Measurements from ENCODE around the gene TMPRSS13. TPM values are rescaled to one million over a fixed set of nuclear protein-coding genes. Genes with fewer than 3 reads are reported as not detected.

TMPRSS13 gene
- polyA plus RNA-seq, 3 donors = 0.17 to 2.4 (median 0.37) TPM

- no peak overlapping the region for H3K4me3 ChIP-seq (replicated peaks in 1 of 3; ENCODE audit: low read depth in 2 of 3, low read length in 3 of 3)
- H3K4me1 Mint-ChIP-seq = peaks cover 15% of the 10 kb centered on the region
- DNase-seq = no peak
- H3K27ac Mint-ChIP-seq = no peak overlapping the region
- H3K9me3 ChIP-seq (replicated peaks in 1 of 2; ENCODE audit: control insufficient read depth in 1 of 2, insufficient read depth in 1 of 2, low read length in 2 of 2) = no peaks in the 10 kb centered on the region
- no peak overlapping the region for H3K4me3 Mint-ChIP-seq
- intact Hi-C loops (cut with micrococcal nuclease) = no loop called here
- no peaks in the 10 kb centered on the region for H4K20me1 ChIP-seq (ENCODE audit: insufficient read depth, low read length)
- H3K9me3 Mint-ChIP-seq = peaks cover 0 to 1% (median 0%) of the 10 kb centered on the region in 7 donors
- peaks cover 7 to 11% of the 10 kb centered on the region in 2 donors for H3K4me1 ChIP-seq (ENCODE audit: control insufficient read depth in 1 of 2, insufficient read depth in 2 of 2, low read length in 2 of 2)
- WGBS (ENCODE audit: insufficient coverage) = no CpG with 5 or more reads among the region's 1 CpG
- H3K36me3 Mint-ChIP-seq = no peaks in the 10 kb centered on the region
- TF ChIP-seq CTCF (IDR thresholded peaks at IDR 0.05) = no peak
- H3K79me2 ChIP-seq (ENCODE audit: insufficient read depth, low read length) = no peaks in the 10 kb centered on the region
- no peaks in the 10 kb centered on the region for H3K36me3 ChIP-seq (replicated peaks in 1 of 2; ENCODE audit: control insufficient read depth in 1 of 2, insufficient read depth in 2 of 2, low read length in 2 of 2)
- H3K27me3 Mint-ChIP-seq (ENCODE audit: low read depth in 3 of 3) = peaks cover 1 to 5% (median 4%) of the 10 kb centered on the region in 3 donors
- H3K27me3 ChIP-seq (ENCODE audit: control insufficient read depth in 2 of 2, insufficient read depth in 2 of 2, low read length in 2 of 2) = no peaks in the 10 kb centered on the region
- H2AFZ ChIP-seq (ENCODE audit: insufficient read depth, low read depth, low read length, poor library complexity, severe bottlenecking) = no peak overlapping the region
- H3K9ac ChIP-seq (ENCODE audit: insufficient read depth, low read length, poor library complexity, severe bottlenecking) = no peak overlapping the region
- H3K4me2 ChIP-seq (replicated peaks; ENCODE audit: extremely low read depth, low read length, poor library complexity, severe bottlenecking) = no peak overlapping the region
- H3K27ac ChIP-seq (ENCODE audit: low read depth in 1 of 2, low read length in 2 of 2) = no peak overlapping the region
These were observed 65.8 kb downstream of the TMPRSS13 start for GRCh38 chr11:117863383-117863782.

- no peak overlapping the region for H3K4me2 ChIP-seq (replicated peaks; ENCODE audit: extremely low read depth, low read length, poor library complexity, severe bottlenecking)
- no peak overlapping the region for H2AFZ ChIP-seq (ENCODE audit: insufficient read depth, low read depth, low read length, poor library complexity, severe bottlenecking)
- H3K9me3 ChIP-seq (replicated peaks in 1 of 2; ENCODE audit: control insufficient read depth in 1 of 2, insufficient read depth in 1 of 2, low read length in 2 of 2) = no peaks in the 10 kb centered on the region
- no peak overlapping the region for H3K9ac ChIP-seq (ENCODE audit: insufficient read depth, low read length, poor library complexity, severe bottlenecking)
- intact Hi-C loops (cut with micrococcal nuclease) = no loop called here
- H3K36me3 ChIP-seq (replicated peaks in 1 of 2; ENCODE audit: control insufficient read depth in 1 of 2, insufficient read depth in 2 of 2, low read length in 2 of 2) = no peaks in the 10 kb centered on the region
- no peak overlapping the region for H3K4me3 Mint-ChIP-seq
- H3K4me1 Mint-ChIP-seq = peaks cover 19% of the 10 kb centered on the region
- H3K27ac ChIP-seq (ENCODE audit: low read depth in 1 of 2, low read length in 2 of 2) = no peak overlapping the region
- TF ChIP-seq CTCF (IDR thresholded peaks at IDR 0.05) = no peak
- DNase-seq = no peak
- no CpG with 5 or more reads among the region's 1 CpG for WGBS (ENCODE audit: insufficient coverage)
- H3K4me1 ChIP-seq (ENCODE audit: control insufficient read depth in 1 of 2, insufficient read depth in 2 of 2, low read length in 2 of 2) = peaks cover 7 to 15% of the 10 kb centered on the region in 2 donors
- no peaks in the 10 kb centered on the region for H3K79me2 ChIP-seq (ENCODE audit: insufficient read depth, low read length)
- no peak overlapping the region for H3K27ac Mint-ChIP-seq
- H3K4me3 ChIP-seq (replicated peaks in 1 of 3; ENCODE audit: low read depth in 2 of 3, low read length in 3 of 3) = no peak overlapping the region
- H4K20me1 ChIP-seq (ENCODE audit: insufficient read depth, low read length) = no peaks in the 10 kb centered on the region
- H3K27me3 ChIP-seq (ENCODE audit: control insufficient read depth in 2 of 2, insufficient read depth in 2 of 2, low read length in 2 of 2) = no peaks in the 10 kb centered on the region
- H3K27me3 Mint-ChIP-seq (ENCODE audit: low read depth in 3 of 3) = peaks cover 1 to 5% (median 3%) of the 10 kb centered on the region in 3 donors
- H3K36me3 Mint-ChIP-seq = no peaks in the 10 kb centered on the region
- peaks cover 0 to 1% (median 0%) of the 10 kb centered on the region in 7 donors for H3K9me3 Mint-ChIP-seq
These were observed 66.4 kb downstream of the TMPRSS13 start for GRCh38 chr11:117862753-117863152.
